Activated CD8-positive, alpha-beta T cell treated with anti-CD3 and anti-CD28 coated beads, Interleukin-2, amount 10 ng/mL, durations not matched to agents 7 days and 5 days (primary cell): ENCODE data around the gene PCCA. TPM values are rescaled to one million over a fixed set of nuclear protein-coding genes. Genes with fewer than 3 reads are reported as not detected.

Experiments
- ATAC-seq: fragments of 150-1000 bp; cut with Tn5 transposase; one replicate; pipeline ENCODE4 v1.10.0; 2021; ENCODE audit warnings: moderate library complexity
- CTCF ChIA-PET: fragments of 350-600 bp; sonication (Branson Sonifier 250); formaldehyde crosslinking; loops from one replicate; lab custom pipeline; 2021; ENCODE audit warnings: antibody characterized with exemption; lab: Charles Lee
- POLR2A ChIA-PET: fragments of 350-600 bp; sonication (Branson Sonifier 250); formaldehyde crosslinking; loops from one replicate; lab custom pipeline; 2021; ENCODE audit warnings: antibody characterized with exemption; lab: Charles Lee
- DNase-seq: peaks from one replicate; pipeline ENCODE4 v3.0.0-alpha.2; 2020
- H3K27ac Mint-ChIP-seq: one replicate; pipeline ENCODE4 v1.8.0; 2021; ENCODE audit warnings: mild to moderate bottlenecking, mixed read lengths
- H3K27me3 Mint-ChIP-seq: one replicate; pipeline ENCODE4 v1.8.0; 2021; ENCODE audit warnings: low read depth, mixed read lengths
- H3K36me3 Mint-ChIP-seq: one replicate; pipeline ENCODE4 v1.8.0; 2021; ENCODE audit warnings: low read depth, mixed read lengths
- H3K4me1 Mint-ChIP-seq: one replicate; pipeline ENCODE4 v1.8.0; 2021; ENCODE audit warnings: low read depth, mixed read lengths
- H3K4me3 Mint-ChIP-seq: one replicate; pipeline ENCODE4 v1.8.0; 2021; ENCODE audit warnings: mild to moderate bottlenecking, mixed read lengths
- H3K9me3 Mint-ChIP-seq: one replicate; pipeline ENCODE4 v1.8.0; 2022; ENCODE audit warnings: mixed read lengths; ENCODE audit not compliant: insufficient read depth
- total RNA-seq, 2 experiments: library from RNA; stranded (reverse); gene quantifications; one replicate each; pipeline ENCODE4 v1.2.3, GENCODE V29; 2021

The PCCA gene
- total RNA-seq, 2 experiments from 2014 or later, result 11.4 to 12.2 TPM

GRCh38 chr13:100530671-100531213, 441.8 kb downstream of the PCCA start:
- Mint-ChIP-seq H3K27me3 (no peaks in the 10 kb centered on the region), H3K4me3 (no peak overlapping the region), H3K9me3 (no peaks in the 10 kb centered on the region), H3K27ac (no peak overlapping the region), H3K36me3 (no peaks in the 10 kb centered on the region), H3K4me1 (no peaks in the 10 kb centered on the region)
- DNase-seq (no peak), ATAC-seq (no peak)
- CTCF ChIA-PET, result interaction anchor here (0.7 to 1.4 kb wide), 2 partner anchors 10 to 16 kb away, joined by 3 to 6 read pairs; no protein-coding TSS in a partner anchor
- POLR2A ChIA-PET, result no interaction called here

- Mint-ChIP-seq H3K4me1 (peaks cover under 1% of the 10 kb centered on the region), H3K27ac (no peak overlapping the region), H3K27me3 (no peaks in the 10 kb centered on the region), H3K4me3 (no peak overlapping the region), H3K36me3 (no peaks in the 10 kb centered on the region), H3K9me3 (no peaks in the 10 kb centered on the region)
- DNase-seq (no peak), ATAC-seq (no peak)
- ChIA-PET CTCF (no interaction called here), POLR2A (no interaction called here)
Measured at GRCh38 chr13:100532090-100532766, 443.3 kb downstream of the PCCA start.

- ATAC-seq (no peak), DNase-seq (no peak)
- no peak overlapping the region for H3K27ac Mint-ChIP-seq
- H3K4me1 Mint-ChIP-seq, result peaks cover 8% of the 10 kb centered on the region
- ChIA-PET POLR2A (no interaction called here), CTCF (no interaction called here)
- H3K4me3 Mint-ChIP-seq, result no peak overlapping the region
- no peaks in the 10 kb centered on the region for H3K27me3 Mint-ChIP-seq
- no peaks in the 10 kb centered on the region for H3K9me3 Mint-ChIP-seq
- no peaks in the 10 kb centered on the region for H3K36me3 Mint-ChIP-seq
Measured at GRCh38 chr13:100532836-100533435, 444.0 kb downstream of the PCCA start.

- no peak for DNase-seq
- no peaks in the 10 kb centered on the region for H3K9me3 Mint-ChIP-seq
- CTCF ChIA-PET, result no interaction called here
Measured at GRCh38 chr13:100533588-100534041, 444.7 kb downstream of the PCCA start.

GRCh38 chr13:100534147-100534843, 445.4 kb downstream of the PCCA start:
- no peaks in the 10 kb centered on the region for H3K9me3 Mint-ChIP-seq
- ChIA-PET CTCF (no interaction called here), POLR2A (no interaction called here)
- ATAC-seq, result no peak
- H3K27me3 Mint-ChIP-seq, result no peaks in the 10 kb centered on the region
- H3K4me1 Mint-ChIP-seq, result peaks cover 22% of the 10 kb centered on the region
- H3K27ac Mint-ChIP-seq, result no peak overlapping the region
- no peak for DNase-seq
- no peak overlapping the region for H3K4me3 Mint-ChIP-seq
- no peaks in the 10 kb centered on the region for H3K36me3 Mint-ChIP-seq

More at GRCh38 chr13:100533588-100534041, 444.7 kb downstream of the PCCA start:
- ATAC-seq, result no peak
- Mint-ChIP-seq H3K27ac (no peak overlapping the region), H3K27me3 (no peaks in the 10 kb centered on the region), H3K4me1 (peaks cover 15% of the 10 kb centered on the region), H3K4me3 (no peak overlapping the region), H3K36me3 (no peaks in the 10 kb centered on the region)
- POLR2A ChIA-PET, result no interaction called here

- CTCF ChIA-PET, result no interaction called here
- H3K27me3 Mint-ChIP-seq, result no peaks in the 10 kb centered on the region
- no peak for ATAC-seq
- POLR2A ChIA-PET, result interaction anchor here (0.6 kb wide), 1 partner anchor 878 kb away, joined by 3 read pairs; no protein-coding TSS in a partner anchor
- no peaks in the 10 kb centered on the region for H3K36me3 Mint-ChIP-seq
- no peaks in the 10 kb centered on the region for H3K9me3 Mint-ChIP-seq
- DNase-seq, result no peak
- H3K27ac Mint-ChIP-seq, result no peak overlapping the region
- H3K4me1 Mint-ChIP-seq, result peaks cover 24% of the 10 kb centered on the region
- H3K4me3 Mint-ChIP-seq, result no peak overlapping the region
Measured at GRCh38 chr13:100534911-100535310, 446.0 kb downstream of the PCCA start.

GRCh38 chr13:100535426-100536135, 446.7 kb downstream of the PCCA start:
- H3K9me3 Mint-ChIP-seq, result no peaks in the 10 kb centered on the region
- ChIA-PET CTCF (no interaction called here), POLR2A (interaction anchor here (0.6 kb wide), 1 partner anchor 879 kb away, joined by 3 read pairs; no protein-coding TSS in a partner anchor)
- no peaks in the 10 kb centered on the region for H3K27me3 Mint-ChIP-seq
- no peak overlapping the region for H3K4me3 Mint-ChIP-seq
- H3K36me3 Mint-ChIP-seq, result no peaks in the 10 kb centered on the region
- peaks cover 24% of the 10 kb centered on the region for H3K4me1 Mint-ChIP-seq
- no peak for ATAC-seq
- H3K27ac Mint-ChIP-seq, result no peak overlapping the region
- DNase-seq, result no peak

- no peak overlapping the region for H3K27ac Mint-ChIP-seq
- no peak for DNase-seq
- ATAC-seq, result no peak
- H3K4me3 Mint-ChIP-seq, result no peak overlapping the region
- H3K4me1 Mint-ChIP-seq, result peaks cover 24% of the 10 kb centered on the region
- H3K9me3 Mint-ChIP-seq, result no peaks in the 10 kb centered on the region
- POLR2A ChIA-PET, result no interaction called here
- CTCF ChIA-PET, result no interaction called here
- H3K36me3 Mint-ChIP-seq, result no peaks in the 10 kb centered on the region
- H3K27me3 Mint-ChIP-seq, result no peaks in the 10 kb centered on the region
Measured at GRCh38 chr13:100536643-100537180, 447.8 kb downstream of the PCCA start.

- no peaks in the 10 kb centered on the region for H3K36me3 Mint-ChIP-seq
- H3K4me1 Mint-ChIP-seq, result peaks cover 25% of the 10 kb centered on the region
- no peak overlapping the region for H3K27ac Mint-ChIP-seq
- no peaks in the 10 kb centered on the region for H3K27me3 Mint-ChIP-seq
- ATAC-seq (no peak), DNase-seq (no peak)
- H3K4me3 Mint-ChIP-seq, result no peak overlapping the region
- ChIA-PET POLR2A (no interaction called here), CTCF (no interaction called here)
- H3K9me3 Mint-ChIP-seq, result no peaks in the 10 kb centered on the region
Measured at GRCh38 chr13:100537486-100537885, 448.6 kb downstream of the PCCA start.

- CTCF ChIA-PET, result no interaction called here
- ATAC-seq, result no peak
- POLR2A ChIA-PET, result no interaction called here
- Mint-ChIP-seq H3K36me3 (no peaks in the 10 kb centered on the region), H3K4me3 (no peak overlapping the region), H3K27ac (no peak overlapping the region), H3K4me1 (peaks cover 29% of the 10 kb centered on the region), H3K27me3 (no peaks in the 10 kb centered on the region), H3K9me3 (no peaks in the 10 kb centered on the region)
- DNase-seq, result no peak
Measured at GRCh38 chr13:100537951-100538462, 449.1 kb downstream of the PCCA start.

GRCh38 chr13:100540621-100541020, 451.7 kb downstream of the PCCA start:
- H3K27ac Mint-ChIP-seq, result no peak overlapping the region
- H3K27me3 Mint-ChIP-seq, result no peaks in the 10 kb centered on the region
- H3K4me1 Mint-ChIP-seq, result peaks cover 29% of the 10 kb centered on the region
- H3K4me3 Mint-ChIP-seq, result no peak overlapping the region
- CTCF ChIA-PET, result interaction anchor here (0.6 kb wide), 1 partner anchor 9 kb away, joined by 3 read pairs; no protein-coding TSS in a partner anchor
- ATAC-seq (no peak), DNase-seq (no peak)
- H3K9me3 Mint-ChIP-seq, result no peaks in the 10 kb centered on the region
- no peaks in the 10 kb centered on the region for H3K36me3 Mint-ChIP-seq
- POLR2A ChIA-PET, result interaction anchor here (0.8 kb wide), 1 partner anchor 12 kb away, joined by 3 read pairs; no protein-coding TSS in a partner anchor
